Measurements from ENCODE around the gene ZNHIT6. TPM values are rescaled to one million over a fixed set of nuclear protein-coding genes. Genes with fewer than 3 reads are reported as not detected.

Gene ZNHIT6
- total and polyA plus RNA-seq, 10 of the 15 experiments (the other 5 are each of a cell fraction or from before 2014, with no cell fraction given): 12.8 to 32.0 (median 18.8) TPM

GRCh38 chr1:85707267-85707989 is 805 bp downstream of the ZNHIT6 start:
- intact Hi-C loops (cut with micrococcal nuclease; ENCODE audit: unreplicated experiment) (loop anchor here (5.0 kb wide), 1 partner anchor 310 kb away; no protein-coding TSS in a partner anchor), in situ Hi-C loops (cut with MboI) (no loop called here)
- ChIA-PET RAD21 (ENCODE audit: unreplicated experiment) (no interaction called here), CTCF (interaction anchor here (0.9 to 3.3 kb wide), 4 partner anchors 7 to 34 kb away, joined by 3 to 12 read pairs (median 4); no protein-coding TSS in a partner anchor), SMC1A (ENCODE audit: uncharacterized antibody, unreplicated experiment) (interaction anchor here (0.6 kb wide), 1 partner anchor 291 kb away, joined by 3 read pairs; no protein-coding TSS in a partner anchor), POLR2A (no interaction called here)
- no peak for DNase-seq (ENCODE audit: low read depth, low spot score)
- H3K36me3 ChIP-seq (ENCODE audit: control insufficient read depth in 2 of 2, insufficient read depth in 2 of 2, low read length in 1 of 2): 0 out of 4 replicates have a peak, but pooled peaks cover 0 to 4% of the 10 kb centered on the region in 2 experiments
- ATAC-seq: peak; percentile 62
- FAIRE-seq: no peak
- H3K4me2 ChIP-seq (ENCODE audit: control insufficient read depth, insufficient read depth): peak overlapping the region; percentile 56
- H3K4me3 ChIP-seq: peak overlapping the region; percentile 89
- H2AFZ ChIP-seq (ENCODE audit: control insufficient read depth, low read depth, low read length): peak overlapping the region; percentile 90
- no peaks in the 10 kb centered on the region for H3K27me3 ChIP-seq (replicated peaks in 1 of 2; ENCODE audit: control insufficient read depth in 2 of 2, insufficient read depth in 2 of 2, low read length in 1 of 2)
- no peaks in the 10 kb centered on the region; the same call in 2 of the 3 replicates for H3K9me3 ChIP-seq (replicated peaks; ENCODE audit: control insufficient read depth, insufficient read depth, low read length)
- BruUV-seq (replicated peaks): TSS peak; percentile 82
- H3K27ac ChIP-seq (ENCODE audit: control insufficient read depth, insufficient read depth): peak overlapping the region; percentile 69
- no peak for TF ChIP-seq HDAC6 (IDR thresholded peaks at IDR 0.05; ENCODE audit: unreplicated experiment)
- 0 out of 2 replicates have a peak, but pooled peaks have one; percentile 35 for TF ChIP-seq WRNIP1 (IDR thresholded peaks at IDR 0.05; ENCODE audit: borderline replicate concordance, low read depth, low read length)
- TF ChIP-seq SMARCA5 (IDR thresholded peaks at IDR 0.05): no peak
- TF ChIP-seq ZBTB4 (CRISPR knock-in tag; IDR thresholded peaks at IDR 0.05): no peak
- TF ChIP-seq JUNB (IDR thresholded peaks at IDR 0.05): no peak
- TF ChIP-seq TCF3 (IDR thresholded peaks at IDR 0.05; ENCODE audit: borderline replicate concordance, insufficient read depth, low read depth, low read length): no peak
- TF ChIP-seq ZNF384 (IDR thresholded peaks at IDR 0.05; ENCODE audit: borderline replicate concordance, low read depth, low read length): no peak
- 0 out of 4 replicates have a peak, but pooled peaks of 1 of the 2 experiments have one; percentile 54 for TF ChIP-seq SRF (IDR thresholded peaks at IDR 0.05; ENCODE audit: low read depth in 2 of 2, low read length in 2 of 2)
- H3K4me1 ChIP-seq (ENCODE audit: control insufficient read depth, insufficient read depth, low read length): no peaks in the 10 kb centered on the region
- peak overlapping the region; percentile 55 for H3K9ac ChIP-seq (ENCODE audit: control insufficient read depth, insufficient read depth, low read length)
- whole genome bisulfite sequencing (ENCODE audit: insufficient coverage, insufficient replicate concordance, low lambda C conversion rate, missing lambda C conversion rate): 0% methylated on average over 13 of the region's 13 CpGs
- no peaks in the 10 kb centered on the region for H4K20me1 ChIP-seq (ENCODE audit: control insufficient read depth, insufficient read depth)
- peaks cover 49% of the 10 kb centered on the region for H3K79me2 ChIP-seq (ENCODE audit: control insufficient read depth, insufficient read depth, low read length)

All from GM12878 (cell line).